ENCODE data around the gene ZDHHC8.

ZDHHC8 gene

DNA sequence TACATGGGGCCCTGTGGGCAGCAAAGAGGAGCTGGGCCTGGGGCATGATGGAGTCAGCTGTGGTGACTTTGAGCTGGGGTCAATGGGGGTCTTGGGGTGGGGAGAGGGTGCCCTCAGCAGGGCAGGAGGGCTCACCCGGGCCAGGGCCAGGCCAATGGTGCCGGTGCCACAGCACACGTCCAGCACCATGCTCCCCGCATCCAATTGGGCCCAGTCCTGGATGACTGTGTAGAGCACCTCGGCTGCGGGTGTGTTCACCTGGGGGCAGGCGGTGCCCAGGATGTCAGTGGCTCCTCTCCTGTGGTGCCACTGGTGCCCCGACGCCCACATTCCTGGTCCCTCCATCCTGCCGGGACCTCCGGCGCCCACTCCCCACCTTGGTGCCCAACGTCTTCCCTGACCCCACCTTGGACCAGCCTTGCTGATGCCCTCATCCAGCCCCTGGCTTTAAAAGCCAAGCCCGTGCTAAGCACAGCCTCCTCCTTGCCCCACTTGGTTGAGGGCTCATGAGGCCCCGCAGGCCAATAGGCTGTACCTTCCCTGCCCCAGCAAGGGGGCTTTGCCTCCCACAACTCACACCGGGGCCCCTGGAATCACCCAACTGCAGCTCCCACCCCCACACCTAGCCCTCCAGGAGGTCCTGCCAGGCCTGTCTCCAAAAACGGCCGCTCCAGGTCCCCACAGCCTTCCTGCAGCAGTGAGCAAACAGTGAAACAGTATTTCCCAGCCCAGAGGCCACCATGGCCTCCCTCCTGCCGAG lies 17.9 kb upstream of the ZDHHC8 start:
- DNase-seq = no peak

DNA sequence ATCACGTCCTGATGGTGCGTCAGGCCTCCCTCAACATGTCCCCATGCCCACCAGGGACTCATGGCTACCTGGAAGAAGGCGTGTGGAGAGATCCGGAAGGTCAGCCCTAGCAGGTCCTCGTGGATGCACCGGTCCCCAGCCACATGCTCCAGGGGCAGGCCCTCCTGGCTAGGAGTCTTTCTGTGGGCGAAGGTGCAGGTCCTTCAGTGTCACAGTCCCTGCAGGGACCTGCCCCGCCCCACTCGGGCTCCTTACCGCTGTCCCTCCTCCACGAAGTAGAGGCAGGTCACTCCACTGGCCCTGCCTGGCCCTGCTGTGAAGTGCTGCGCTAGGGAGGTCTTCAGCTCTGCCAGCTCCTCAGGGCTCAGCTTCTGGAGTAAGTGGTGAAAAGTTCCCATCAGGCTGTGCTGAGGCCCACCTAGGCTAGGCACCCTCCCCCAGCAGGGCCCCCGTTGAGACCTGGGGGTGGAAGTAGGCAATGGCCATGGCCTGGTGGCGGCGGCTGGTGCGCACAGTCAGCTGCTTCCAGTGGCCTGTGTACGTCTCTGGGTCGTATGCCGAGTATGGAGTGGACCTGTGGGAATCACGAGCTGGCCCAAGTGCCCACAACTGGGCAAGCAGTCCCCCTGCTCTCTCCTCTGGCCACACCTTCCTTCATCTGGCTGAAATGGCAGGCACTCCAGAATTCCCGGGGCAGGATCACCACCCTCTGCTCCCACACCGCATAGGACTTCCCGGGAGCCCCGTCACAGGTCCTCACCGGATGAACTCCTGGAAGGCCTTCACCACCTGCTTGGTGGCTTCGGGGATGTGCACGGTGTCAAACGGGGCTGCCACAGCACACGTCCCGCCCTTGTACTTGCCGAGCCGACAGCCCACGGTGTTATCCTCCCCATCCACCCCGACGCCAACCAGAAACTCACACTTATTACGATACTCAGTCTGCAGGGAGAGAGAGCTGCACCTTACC lies 16.8 kb upstream of the ZDHHC8 start:
- no peak for DNase-seq

DNA sequence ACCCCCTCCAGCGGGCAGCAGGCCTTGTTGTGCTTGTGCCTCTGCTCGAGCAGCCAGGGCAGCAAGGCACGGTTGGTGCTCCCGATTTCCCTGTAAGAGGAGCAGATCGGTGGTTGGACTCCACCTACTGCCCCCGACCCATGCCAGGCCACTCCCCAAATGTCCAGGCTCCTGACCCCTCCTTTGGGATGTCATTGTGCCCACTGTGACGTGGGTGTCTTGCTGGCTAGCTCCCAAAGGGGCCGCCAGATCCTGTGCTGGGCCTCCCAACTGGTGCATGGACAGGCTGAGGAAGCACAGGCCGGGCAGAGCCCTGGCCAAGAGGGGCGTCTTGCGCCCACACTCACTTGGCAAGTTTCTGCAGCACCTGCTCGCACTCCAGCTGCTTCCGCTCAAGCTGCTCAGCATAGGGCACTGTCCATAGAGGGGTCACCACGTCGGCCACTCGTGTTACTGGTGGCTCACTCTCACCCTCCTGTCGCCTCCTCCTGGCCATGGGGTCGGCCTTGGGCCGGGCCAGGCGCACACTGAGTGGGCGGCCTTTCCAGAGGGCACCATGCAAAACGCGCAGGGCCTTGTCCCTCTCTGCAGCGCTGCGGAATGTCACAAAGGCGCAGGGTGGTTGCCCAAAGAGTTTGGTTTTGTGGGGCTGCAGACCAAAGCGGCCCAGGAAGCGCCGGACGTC lies 15.8 kb upstream of the ZDHHC8 start, which contains the start of gene RANBP1:
Gene RANBP1, plus strand, starts transcription at position 414 of the 685 bp plus-strand sequence. Its CDS starts 81 bp downstream, at position 495.
- no peak for DNase-seq

DNA sequence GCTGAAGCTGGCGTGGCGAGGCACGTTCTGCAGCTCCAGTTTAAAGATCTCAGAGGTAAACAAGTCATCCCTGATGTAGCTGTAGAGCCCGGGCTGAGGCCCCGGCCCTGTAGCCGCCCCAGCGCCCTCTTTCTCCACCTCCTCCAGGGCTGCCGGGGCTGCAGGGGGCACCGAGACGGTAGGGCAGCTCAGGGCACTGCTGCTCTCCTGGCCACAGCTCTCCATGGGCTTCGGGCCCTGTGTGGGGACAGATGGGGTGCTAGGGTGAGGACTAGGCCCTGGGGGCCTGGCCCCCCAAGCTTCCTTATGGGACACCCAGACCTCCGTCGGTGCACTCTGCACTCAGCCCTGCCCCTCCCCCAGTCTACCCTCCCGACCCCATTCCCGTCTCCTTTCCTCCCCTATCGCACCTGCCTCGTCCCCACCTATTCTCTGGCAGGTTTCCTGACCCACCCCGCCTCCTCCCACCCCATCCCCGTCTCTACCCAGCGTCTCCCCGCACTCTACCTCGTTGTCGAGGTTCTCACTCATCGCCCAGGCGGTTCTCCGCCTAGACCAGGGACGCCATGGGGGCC lies 15.1 kb upstream of the ZDHHC8 start:
- no peak for DNase-seq

DNA sequence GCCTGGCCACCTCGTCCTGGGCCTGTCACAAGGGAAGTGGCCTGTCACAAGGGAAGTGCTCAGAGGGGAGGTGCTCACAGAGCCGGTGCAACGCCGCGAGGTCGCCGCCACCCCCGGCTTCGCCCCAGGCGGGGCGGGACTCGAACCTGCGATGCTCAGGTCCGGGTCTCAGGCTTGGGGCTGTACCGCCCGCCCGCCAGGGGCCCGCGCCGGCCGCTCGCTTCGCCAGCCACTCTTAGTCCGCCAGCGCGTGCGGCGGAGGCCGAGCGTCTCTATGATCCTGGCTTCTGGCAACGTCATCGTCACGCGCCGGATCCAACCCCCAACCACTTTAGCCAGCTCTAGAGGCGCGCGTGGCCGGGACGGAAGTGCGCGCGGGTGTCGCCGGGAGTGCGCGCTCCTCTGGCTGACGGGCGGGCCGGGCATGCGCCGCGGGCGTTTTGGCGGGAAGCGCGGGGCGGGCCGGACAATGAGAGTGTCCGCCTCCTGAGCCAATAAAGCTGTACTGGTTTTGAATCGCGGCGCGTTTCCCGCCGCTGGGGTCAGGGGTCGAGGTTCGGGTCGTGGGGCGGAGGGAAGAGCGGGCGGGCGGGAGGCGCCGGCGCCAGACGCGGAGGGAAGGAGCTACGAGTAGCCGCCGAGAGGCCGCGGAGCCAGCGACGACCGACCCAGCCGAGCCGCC lies 14.5 kb upstream of the ZDHHC8 start, which contains the start of gene TRMT2A:
Gene TRMT2A, minus strand, starts transcription at position 276 of the 682 bp plus-strand sequence. CDS start 320 bp downstream, outside the sequence.
- peak; percentile 98 for DNase-seq

DNA sequence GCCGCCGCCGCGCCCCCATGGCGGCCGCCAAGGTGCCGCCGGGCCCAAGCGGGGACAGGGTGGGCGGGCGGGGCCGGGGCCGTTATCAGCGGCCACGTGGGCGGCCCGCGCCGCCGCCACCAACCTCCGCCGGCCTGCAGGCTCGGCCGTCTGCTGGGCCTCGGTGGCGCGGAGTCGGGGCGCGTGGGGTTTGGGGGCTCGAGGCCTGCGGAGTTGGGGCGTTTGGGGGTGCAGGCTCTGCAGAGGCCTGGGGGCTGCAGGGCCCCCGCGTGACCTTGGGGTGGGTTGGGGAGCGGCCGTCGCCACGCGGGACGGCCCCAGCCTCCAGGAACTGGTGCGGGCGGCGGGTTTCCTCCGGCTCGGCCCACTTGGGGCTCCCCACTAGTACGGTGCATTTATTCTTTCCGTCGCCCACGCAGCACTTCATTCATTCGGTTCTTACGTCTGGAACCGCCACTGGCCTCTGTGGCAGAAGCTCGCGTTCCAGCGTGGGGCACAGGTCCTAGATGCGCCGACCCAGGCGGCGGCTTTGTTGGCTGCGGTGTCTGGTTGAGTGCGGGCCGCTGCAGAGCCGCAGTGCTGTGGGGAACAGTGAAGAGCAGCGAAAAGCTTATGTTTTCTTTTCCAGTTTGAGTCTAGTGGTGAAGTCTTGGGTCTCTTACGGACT lies 13.8 kb upstream of the ZDHHC8 start:
- peak; percentile 14 for DNase-seq

DNA sequence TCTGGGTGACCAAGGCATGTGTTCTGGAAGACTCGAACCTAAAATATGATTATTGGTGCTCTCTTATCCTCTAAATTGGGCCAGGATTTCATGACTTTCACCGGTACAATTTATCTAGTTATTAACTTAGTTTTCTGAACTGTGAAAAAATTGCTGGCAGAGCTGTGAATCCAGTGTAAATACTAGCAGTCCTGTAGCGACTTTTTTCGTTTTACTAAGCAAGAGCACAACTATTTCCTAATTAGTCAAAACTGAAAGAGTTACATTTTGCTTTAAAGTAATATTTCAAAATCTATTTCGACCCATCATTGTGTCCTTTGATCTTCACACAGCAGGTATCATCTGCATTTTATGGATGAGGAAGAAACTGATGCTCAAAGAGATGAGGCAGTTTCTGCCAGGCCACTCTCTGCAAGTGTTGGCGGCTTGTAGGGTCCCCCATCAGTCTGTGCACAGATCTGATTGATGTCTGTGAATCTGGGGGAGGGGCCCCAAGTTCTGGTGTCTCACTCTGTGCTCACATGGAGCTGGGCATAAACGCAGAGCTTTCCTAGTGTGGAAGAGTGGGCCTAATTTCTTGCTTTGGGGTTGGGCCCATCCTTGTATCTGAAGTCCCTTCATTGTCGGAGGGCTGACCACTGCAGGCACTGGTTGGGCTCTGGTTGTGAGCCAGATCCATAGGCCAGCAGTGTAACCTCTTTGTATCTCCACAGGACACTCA lies 13.1 kb upstream of the ZDHHC8 start:
- no peak for DNase-seq

DNA sequence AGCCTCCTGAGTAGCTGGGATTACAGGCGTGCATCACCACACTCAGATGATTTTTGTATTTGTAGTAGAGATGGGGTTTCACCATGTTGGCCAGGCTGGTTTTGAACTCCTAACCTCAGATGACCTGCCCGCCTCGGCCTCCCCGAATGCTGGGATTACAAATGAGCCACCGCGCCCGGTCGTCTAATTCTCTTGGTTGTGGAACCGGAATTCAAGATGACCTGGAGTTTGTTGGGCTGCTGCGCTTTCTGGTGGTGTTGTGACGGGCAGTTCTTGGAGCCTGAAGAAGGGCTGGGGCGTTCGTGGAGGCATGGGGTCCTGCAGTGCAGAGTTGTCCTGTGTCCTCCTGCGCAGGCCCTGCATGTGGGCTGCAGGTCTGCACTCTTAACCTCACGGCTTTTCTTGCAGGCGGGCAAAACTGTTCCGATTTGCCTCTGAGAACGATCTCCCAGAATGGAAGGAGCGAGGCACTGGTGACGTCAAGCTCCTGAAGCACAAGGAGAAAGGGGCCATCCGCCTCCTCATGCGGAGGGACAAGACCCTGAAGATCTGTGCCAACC lies 9.7 kb upstream of the ZDHHC8 start:
- DNase-seq = no peak

DNA sequence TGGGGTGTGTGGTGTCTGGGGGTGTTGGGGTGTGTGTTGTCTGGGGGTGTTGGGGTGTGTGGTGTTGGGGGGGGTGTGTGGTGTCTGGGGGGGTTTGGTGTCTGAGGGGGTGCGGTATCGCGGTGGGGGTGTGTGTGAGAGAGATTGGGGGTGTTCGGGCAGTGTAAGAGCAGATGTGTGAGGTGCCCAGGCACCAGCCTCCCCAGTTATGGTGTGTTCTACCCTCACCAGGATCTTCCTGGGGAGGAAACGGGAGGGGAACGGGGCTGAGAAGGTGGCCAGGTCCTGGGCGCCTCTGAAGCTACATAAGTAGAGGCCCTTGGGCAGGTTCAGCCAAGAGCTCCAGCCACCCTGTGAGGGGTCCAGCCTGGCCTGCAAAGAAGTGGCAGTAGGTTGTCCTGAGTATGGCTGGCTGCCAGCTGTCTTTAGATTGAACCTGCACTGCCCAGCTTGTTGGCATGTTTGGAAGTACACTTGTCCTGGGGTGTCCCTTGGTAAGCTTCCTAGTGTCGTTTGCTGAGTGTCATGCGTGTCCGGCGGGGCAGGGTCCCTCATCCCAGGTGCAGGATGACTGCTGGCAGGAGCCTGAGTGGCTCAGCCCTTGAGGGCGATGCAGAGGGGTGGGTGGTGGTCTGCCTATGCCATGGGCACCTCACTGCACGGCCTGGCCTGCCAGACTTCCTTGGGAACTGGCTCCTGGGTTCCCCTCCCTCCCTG lies 8.1 kb upstream of the ZDHHC8 start:
- DNase-seq = no peak

DNA sequence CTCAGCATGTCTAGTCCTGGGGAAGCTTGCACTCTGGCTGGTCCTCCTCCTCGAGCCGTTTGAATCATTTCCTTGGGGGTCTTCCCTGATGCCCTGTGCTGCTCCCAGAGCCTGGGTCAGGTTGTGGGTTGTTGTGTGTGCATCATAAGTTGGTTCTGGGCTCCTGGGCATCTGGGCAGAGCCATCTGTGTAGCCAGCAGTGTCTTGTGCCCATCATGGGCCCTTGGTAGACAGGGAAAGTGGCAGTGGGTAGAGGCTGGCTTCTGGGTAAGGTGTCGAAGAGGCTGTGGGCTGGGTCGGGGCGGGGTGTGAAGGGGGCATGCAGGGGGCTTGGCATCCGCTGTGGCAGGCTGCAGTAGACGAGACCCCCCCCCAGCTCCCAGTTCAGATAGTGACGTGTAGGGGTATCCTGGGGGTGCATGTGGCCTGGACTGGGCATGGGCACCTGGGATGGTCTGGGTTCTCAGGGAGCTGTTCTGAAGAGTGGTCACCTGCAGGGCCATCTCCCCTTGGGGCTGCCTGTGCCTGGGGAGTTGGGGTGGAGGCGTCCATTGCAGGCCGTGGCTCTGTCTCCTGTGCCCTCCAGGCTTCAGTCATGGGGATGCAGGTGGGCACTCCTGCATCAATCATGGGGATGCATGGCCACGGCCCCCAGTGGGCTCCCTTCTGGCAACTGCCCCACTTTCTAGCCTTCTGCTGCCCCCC lies 7.4 kb upstream of the ZDHHC8 start:
- no peak for DNase-seq

DNA sequence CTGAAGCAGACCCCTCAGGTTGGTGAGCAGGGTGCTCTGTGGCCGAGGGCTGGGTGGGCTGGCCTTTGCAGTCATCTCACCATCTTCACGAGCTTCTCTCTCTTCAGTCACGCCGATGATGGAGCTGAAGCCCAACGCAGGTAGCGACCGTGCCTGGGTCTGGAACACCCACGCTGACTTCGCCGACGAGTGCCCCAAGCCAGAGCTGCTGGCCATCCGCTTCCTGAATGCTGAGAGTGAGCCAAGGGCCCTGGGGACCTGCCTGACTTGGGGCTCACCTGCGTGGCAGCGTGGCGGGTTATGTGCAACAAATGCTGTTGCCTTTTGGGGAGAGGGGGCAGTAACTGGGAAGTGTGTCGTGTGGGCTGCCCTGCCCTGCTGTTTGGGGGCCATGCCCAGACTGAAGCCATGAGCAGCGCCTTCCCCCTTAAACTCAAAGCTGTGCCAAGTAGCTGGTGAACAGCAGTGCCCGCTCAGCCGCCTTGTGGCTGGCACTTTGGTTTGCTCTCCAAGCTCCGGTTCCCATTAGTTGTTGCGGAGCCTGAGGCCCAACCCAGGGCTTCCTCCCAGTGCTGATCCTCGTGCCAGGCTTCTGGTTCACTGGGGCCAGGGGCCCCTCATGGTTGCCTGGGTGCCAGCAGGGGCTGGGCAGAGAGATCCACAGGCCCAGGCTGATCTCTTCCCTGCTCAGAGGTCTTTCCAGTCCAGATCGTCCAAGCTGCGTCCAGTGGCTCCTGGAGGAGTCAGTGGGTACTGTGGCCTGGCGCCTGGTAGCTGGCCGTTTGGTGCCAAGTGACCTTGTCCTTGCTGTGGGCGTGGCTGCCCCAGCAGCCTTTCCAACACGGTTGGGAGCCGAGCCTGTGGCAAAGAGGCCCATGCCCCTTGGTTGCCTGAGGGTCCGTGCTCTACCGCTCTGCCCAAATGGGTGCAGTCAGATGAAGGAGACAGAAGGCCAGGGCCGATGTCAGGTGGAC lies 6.1 kb upstream of the ZDHHC8 start:
- no peak for DNase-seq

DNA sequence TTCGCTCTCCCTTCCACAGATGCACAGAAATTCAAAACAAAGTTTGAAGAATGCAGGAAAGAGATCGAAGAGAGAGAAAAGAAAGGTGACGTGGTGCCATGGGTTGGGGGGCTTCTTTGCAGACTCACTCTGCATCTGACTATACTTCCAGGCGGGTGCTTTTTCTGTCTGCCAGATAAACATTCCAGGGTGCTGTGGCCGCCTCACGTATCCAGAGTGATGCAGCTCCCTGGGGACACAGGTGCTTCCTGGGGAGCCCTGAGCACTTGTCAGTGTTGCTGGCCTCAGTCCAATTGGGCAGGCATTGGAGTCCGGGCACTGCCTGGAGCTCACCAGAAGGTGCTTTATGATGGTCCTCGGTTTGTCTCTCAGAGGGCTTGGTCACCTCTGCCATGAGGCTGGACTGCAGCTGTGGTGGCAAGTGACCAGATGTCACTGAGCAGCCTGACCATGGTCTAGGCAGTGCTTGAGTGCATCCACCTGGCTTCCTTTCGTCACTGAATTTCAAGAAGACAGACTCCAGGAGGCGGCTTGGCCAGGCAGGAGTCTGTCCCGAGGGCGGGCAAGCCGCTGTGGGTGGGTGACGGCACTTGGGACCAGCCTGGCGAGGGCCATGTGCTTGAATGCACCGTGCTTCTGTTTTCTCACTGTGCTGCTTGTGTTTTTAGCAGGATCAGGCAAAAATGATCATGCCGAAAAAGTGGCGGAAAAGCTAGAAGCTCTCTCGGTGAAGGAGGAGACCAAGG lies 5.1 kb upstream of the ZDHHC8 start:
- no peak for DNase-seq

DNA sequence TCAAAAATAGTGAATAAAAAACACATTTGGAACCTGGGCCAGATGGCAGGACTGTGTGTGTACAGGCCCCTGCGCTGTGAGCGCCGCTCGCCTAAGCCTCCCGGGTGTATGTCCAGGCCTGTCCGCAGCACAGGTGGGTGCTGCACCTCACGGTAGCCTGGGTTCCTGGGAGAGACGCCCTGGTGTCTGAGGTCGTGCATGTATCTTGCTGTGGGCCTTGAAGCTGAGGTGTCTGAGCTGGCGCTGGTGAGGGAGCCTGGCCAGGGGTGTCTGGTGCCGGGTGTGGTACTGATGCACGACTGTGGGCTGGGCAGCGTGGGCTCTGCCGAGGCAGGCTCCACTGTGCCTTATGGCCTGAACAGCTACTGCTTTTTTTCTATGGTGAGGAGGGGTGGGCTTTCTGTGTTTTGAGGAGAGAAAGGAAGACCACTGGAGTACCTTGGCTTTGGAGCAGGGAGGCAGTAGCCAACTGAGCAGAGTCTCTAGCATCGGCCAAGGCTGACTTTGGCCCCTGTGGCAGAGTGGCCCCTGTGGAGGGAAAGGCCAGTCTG lies 4.2 kb upstream of the ZDHHC8 start:
- no peak for DNase-seq

DNA sequence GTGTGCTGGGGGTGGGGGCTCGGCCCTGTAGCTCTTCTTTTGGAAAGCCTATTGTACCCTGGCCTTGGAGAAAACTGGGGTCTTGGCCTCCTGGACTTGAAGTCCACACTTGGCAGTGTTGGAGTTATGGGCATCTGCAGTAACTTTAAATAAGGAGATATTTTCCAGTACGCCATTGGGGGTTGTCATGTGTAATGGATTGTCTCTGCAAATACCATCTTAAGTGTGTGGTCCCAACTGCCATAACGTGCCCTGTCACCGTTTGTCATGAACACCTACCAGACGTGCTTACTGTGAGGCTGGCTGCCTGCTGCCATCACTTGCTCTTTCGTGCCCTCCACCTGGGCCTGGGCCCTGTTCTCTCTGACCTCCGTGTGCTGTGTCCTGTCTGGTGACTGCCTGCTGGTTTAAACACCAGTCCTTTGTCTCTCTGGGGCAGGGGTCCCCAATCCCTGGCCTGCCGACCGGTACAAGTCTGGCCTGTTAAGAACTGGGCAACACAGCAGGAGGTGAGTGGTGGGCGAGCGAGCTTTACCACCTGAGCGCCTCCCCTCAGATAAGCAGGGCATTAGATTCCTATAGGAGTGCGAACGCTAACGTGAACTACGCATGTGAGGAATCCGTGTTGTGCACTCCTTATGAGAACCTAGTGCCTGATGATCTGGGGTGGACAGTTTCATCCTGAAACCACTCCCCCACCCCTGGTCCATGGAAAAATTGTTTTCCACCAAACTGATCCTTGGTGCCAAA lies 3.6 kb upstream of the ZDHHC8 start:
- no peak for DNase-seq

DNA sequence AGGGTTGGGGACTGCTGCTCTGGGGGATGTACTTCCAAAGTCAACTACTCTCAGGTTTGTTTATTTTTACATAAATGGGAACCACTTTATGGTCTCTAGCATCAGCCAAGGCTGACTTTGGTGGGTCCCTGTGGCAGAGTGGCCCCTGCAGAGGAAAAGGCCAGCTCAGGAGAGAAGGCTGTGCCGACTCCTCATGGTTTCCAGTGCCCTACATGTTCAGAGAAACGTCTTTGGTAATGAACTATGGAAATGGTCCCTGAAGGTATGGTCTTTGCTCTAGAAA lies 3.0 kb upstream of the ZDHHC8 start:
- DNase-seq = no peak

Measured in fibroblast of skin of abdomen (primary cell).